HEK293 (cell line): ENCODE data around the gene ALMS1.
"Not testable (repeated sequence)": the region's sequence is repeated elsewhere in the genome, so short reads cannot be mapped to it uniquely, and the experiment has no call there.

Source experiments
- CTCF ChIP-seq: fragments of 450-650 bp; formaldehyde crosslinking; IDR thresholded peaks from 2 replicates; pipeline ENCODE4 v1.5.1; 2016; ENCODE audit warnings: missing biosample characterization, missing genetic modification characterization
- MEIS1 ChIP-seq: sonication (generic); formaldehyde crosslinking; IDR thresholded peaks from 2 replicates; pipeline ENCODE4 v1.8.1; 2022; ENCODE audit warnings: missing genetic modification reagents, mild to moderate bottlenecking, borderline replicate concordance
- ZFP3 ChIP-seq: fragments of 450-650 bp; formaldehyde crosslinking; IDR thresholded peaks from 2 replicates; pipeline ENCODE4 v1.5.1; 2016; ENCODE audit warnings: low read depth, missing biosample characterization, missing genetic modification characterization
- ZNF121 ChIP-seq: fragments of 450-650 bp; formaldehyde crosslinking; IDR thresholded peaks from 2 replicates; pipeline ENCODE4 v1.5.1; 2016; ENCODE audit warnings: missing biosample characterization, missing genetic modification characterization
- ZNF274 ChIP-seq, 2 experiments: fragments of 200-500 bp in 1 of 2; fragments of 450-650 bp in 1 of 2; sonication (Bioruptor generic) in 1 of 2; formaldehyde crosslinking in 1 of 2; IDR thresholded peaks; 2 replicates each; pipeline versions ENCODE4 v1.5.1 to v1.6.1; 2014 to 2016; ENCODE audit warnings: borderline replicate concordance in 1 of 2, inconsistent platforms in 1 of 2, low read length in 1 of 2, missing biosample characterization in 1 of 2, missing genetic modification characterization in 1 of 2
- TF ChIP-seq, protein P1 (sequence below): fragments of 450-650 bp; formaldehyde crosslinking; IDR thresholded peaks from 2 replicates; pipeline ENCODE4 v1.5.1; 2016; ENCODE audit warnings: missing biosample characterization, missing genetic modification characterization
- TF ChIP-seq, protein P2 (sequence below): fragments of 450-650 bp; formaldehyde crosslinking; conservative IDR thresholded peaks from 2 replicates; pipeline ENCODE4 v1.5.1; 2016; ENCODE audit warnings: low read depth, missing biosample characterization, missing genetic modification characterization

DNA sequence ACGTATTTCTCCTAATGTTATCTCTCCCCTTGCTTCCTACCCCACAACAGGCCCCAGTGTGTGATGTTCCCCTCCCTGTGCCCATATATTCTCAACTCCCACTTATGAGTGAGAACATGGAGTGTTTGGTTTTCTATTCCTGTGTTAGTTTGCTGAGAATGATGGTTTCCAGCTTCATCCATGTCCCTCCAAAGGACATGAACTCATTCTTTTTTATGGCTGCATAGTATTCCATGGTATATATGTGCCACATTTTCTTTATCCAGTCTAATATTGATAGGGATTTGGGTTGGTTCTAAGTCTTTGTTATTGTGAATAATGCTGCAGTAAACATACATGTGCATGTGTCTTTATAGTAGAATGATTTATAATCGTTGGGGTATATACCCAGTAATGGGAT is 119.2 kb downstream of the ALMS1 start:
- not testable (repeated sequence) for TF ChIP-seq CTCF (tag by site-specific recombination); ZNF121 (tag by site-specific recombination); ZNF274 (IDR thresholded peaks at IDR 0.05; ENCODE audit: low read length); ZNF274 (tag by site-specific recombination; IDR thresholded peaks at IDR 0.05; ENCODE audit: borderline replicate concordance); MEIS1 (CRISPR knock-in tag); ZFP3
- TF ChIP-seq, protein P1, sequence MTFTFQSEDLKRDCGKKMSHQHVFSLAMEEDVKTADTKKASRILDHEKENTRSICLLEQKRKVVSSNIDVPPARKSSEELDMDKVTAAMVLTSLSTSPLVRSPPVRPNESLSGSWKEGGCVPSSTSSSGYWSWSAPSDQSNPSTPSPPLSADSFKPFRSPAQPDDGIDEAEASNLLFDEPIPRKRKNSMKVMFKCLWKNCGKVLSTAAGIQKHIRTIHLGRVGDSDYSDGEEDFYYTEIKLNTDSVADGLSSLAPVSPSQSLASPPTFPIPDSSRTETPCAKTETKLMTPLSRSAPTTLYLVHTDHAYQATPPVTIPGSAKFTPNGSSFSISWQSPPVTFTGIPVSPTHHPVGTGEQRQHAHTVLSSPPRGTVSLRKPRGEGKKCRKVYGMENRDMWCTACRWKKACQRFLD, result not testable (repeated sequence)
- TF ChIP-seq, protein P2, sequence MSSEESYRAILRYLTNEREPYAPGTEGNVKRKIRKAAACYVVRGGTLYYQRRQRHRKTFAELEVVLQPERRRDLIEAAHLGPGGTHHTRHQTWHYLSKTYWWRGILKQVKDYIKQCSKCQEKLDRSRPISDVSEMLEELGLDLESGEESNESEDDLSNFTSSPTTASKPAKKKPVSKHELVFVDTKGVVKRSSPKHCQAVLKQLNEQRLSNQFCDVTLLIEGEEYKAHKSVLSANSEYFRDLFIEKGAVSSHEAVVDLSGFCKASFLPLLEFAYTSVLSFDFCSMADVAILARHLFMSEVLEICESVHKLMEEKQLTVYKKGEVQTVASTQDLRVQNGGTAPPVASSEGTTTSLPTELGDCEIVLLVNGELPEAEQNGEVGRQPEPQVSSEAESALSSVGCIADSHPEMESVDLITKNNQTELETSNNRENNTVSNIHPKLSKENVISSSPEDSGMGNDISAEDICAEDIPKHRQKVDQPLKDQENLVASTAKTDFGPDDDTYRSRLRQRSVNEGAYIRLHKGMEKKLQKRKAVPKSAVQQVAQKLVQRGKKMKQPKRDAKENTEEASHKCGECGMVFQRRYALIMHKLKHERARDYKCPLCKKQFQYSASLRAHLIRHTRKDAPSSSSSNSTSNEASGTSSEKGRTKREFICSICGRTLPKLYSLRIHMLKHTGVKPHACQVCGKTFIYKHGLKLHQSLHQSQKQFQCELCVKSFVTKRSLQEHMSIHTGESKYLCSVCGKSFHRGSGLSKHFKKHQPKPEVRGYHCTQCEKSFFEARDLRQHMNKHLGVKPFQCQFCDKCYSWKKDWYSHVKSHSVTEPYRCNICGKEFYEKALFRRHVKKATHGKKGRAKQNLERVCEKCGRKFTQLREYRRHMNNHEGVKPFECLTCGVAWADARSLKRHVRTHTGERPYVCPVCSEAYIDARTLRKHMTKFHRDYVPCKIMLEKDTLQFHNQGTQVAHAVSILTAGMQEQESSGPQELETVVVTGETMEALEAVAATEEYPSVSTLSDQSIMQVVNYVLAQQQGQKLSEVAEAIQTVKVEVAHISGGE (tag by site-specific recombination), result not testable (repeated sequence)
